Activated T-cell treated with anti-CD3 and anti-CD28 coated beads, Interleukin-2, amount 50 U/mL, for 24 hours (primary cell): Measurements from ENCODE around the gene PPP2R1A.

Experiments
- DNase-seq: peaks from one replicate; pipeline ENCODE4 v3.0.0-alpha.2; 2020
- H3K27ac Mint-ChIP-seq: 2 replicates; pipeline ENCODE4 v1.8.0; 2020; ENCODE audit warnings: mild to moderate bottlenecking, mixed read lengths
- H3K27me3 Mint-ChIP-seq: 2 replicates; pipeline ENCODE4 v1.8.0; 2020; ENCODE audit warnings: mixed read lengths
- H3K36me3 Mint-ChIP-seq: 2 replicates; pipeline ENCODE4 v1.8.0; 2020; ENCODE audit warnings: low read depth, mixed read lengths
- H3K4me1 Mint-ChIP-seq: 2 replicates; pipeline ENCODE4 v1.8.0; 2020; ENCODE audit warnings: low read depth, mixed read lengths
- H3K4me3 Mint-ChIP-seq: 2 replicates; pipeline ENCODE4 v1.8.0; 2020; ENCODE audit warnings: mild to moderate bottlenecking, moderate library complexity, mixed read lengths
- H3K9me3 Mint-ChIP-seq: 2 replicates; pipeline ENCODE4 v1.8.0; 2020; ENCODE audit warnings: mixed read lengths

The PPP2R1A gene

DNA sequence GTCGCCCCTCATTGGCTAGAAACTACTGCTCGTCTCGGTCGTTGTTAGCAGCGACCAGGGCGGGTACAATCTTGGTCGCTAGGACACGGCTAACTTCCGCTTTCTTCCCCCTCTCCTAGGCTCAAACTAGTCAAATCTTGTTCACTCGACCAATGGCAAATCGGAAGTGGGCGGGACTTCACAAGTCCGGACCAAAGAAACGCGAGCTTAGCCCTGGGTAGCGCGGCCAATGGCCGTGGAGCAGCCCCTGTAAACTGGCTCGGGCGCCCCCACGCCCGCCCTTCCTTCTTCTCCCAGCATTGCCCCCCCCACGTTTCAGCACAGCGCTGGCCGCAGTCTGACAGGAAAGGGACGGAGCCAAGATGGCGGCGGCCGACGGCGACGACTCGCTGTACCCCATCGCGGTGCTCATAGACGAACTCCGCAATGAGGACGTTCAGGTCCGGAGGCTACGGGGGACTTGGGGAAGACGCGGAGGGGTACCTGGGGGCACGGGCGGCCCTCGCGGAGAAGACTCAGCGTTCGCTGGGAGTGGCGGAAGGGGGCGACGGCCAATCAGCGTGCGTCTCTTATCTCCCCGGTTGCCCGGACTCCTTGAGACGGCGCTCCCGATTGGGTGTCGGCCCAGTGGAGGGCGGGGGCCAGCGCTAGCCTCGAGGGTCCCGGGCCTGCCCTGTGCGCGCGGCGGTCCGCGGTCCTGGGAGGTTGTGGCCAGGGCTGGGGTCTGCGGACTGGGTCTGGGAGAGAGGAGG lies at the start of gene PPP2R1A:
PPP2R1A (plus strand) TSS at position 318 of the 752 bp plus-strand sequence; CDS start at position 363, 45 bp downstream.
- Mint-ChIP-seq H3K36me3 (peaks cover 50% of the 10 kb centered on the region), H3K9me3 (no peaks in the 10 kb centered on the region), H3K27me3 (no peaks in the 10 kb centered on the region), H3K27ac (peak within 1 kb of the TSS; percentile 100), H3K4me3 (peak within 1 kb of the TSS; percentile 97), H3K4me1 (peaks cover 43% of the 10 kb centered on the region)
- DNase-seq: peak; percentile 99

DNA sequence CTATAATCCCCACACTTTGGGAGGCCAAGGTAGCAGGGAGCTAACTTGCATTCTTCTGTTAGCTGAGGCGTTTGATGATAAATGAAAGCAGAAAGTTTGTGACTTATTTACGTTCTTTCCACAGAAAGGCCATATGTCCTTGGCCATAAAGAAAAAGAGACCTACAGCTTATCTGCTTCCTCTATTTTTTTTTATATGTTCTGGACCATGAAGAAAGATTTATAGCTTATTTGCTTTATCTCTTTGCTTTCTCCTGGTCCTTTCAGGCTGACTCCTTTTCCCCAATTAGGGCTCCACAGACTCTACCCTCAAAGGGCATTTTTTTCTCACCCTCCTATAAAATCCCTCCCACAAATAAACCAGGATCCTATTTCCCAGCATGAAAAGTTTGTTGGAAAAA lies 48.6 kb upstream of the PPP2R1A start:
- Mint-ChIP-seq H3K9me3 (peaks cover 46% of the 10 kb centered on the region), H3K27me3 (no peaks in the 10 kb centered on the region), H3K4me1 (peaks cover 35% of the 10 kb centered on the region), H3K27ac (no peak overlapping the region), H3K4me3 (no peak overlapping the region), H3K36me3 (peaks cover 49% of the 10 kb centered on the region)
- DNase-seq: no peak

GRCh38 chr19:52142001-52142595 lies 47.8 kb upstream of the PPP2R1A start:
- H3K27ac Mint-ChIP-seq: no peak overlapping the region
- H3K36me3 Mint-ChIP-seq: peaks cover 49% of the 10 kb centered on the region
- peaks cover 30% of the 10 kb centered on the region for H3K4me1 Mint-ChIP-seq
- no peaks in the 10 kb centered on the region for H3K27me3 Mint-ChIP-seq
- no peak for DNase-seq
- H3K9me3 Mint-ChIP-seq: peaks cover 48% of the 10 kb centered on the region
- no peak overlapping the region for H3K4me3 Mint-ChIP-seq

GRCh38 chr19:52148256-52148655 lies 41.6 kb upstream of the PPP2R1A start:
- H3K4me1 Mint-ChIP-seq: no peaks in the 10 kb centered on the region
- no peak overlapping the region for H3K4me3 Mint-ChIP-seq
- no peak overlapping the region for H3K27ac Mint-ChIP-seq
- DNase-seq: no peak
- H3K27me3 Mint-ChIP-seq: no peaks in the 10 kb centered on the region
- peaks cover 59% of the 10 kb centered on the region for H3K36me3 Mint-ChIP-seq
- H3K9me3 Mint-ChIP-seq: peaks cover 49% of the 10 kb centered on the region

DNA sequence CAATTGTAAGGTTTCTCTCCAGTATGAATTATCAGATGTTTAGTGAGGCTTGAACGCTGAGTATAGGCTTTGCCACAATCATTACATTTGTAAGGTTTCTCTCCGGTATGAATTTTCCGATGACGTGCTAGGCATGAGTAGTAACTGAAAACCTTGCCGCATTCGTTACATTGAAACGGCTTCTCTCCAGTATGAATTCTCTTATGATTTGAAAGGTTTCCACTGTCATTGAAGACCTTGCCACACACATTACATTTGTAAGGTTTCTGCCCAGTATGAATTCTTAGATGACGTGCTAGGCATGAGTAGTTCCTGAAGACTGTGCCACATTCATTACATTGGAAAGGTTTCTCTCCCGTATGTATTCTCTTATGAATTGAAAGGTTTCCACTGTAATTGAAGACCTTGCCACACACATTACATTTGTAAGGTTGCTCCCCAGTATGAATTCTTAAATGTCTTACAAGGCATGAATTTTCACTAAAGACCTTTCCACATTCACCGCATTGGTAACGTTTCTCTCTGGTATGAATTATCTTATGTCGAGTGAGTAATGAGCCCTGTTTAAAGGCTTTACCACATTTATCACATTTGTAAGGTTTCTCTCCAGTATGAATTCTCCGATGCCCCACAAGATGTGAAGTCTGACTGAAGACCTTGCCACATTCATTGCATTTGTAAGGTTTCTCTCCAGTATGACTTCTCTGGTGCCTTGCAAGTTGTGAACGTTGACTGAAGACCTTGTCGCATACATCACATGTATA lies 34.1 kb upstream of the PPP2R1A start:
- no peak for DNase-seq
- no peaks in the 10 kb centered on the region for H3K4me1 Mint-ChIP-seq
- H3K9me3 Mint-ChIP-seq: peaks cover 69% of the 10 kb centered on the region
- peaks cover 95% of the 10 kb centered on the region for H3K36me3 Mint-ChIP-seq
- H3K27me3 Mint-ChIP-seq: no peaks in the 10 kb centered on the region
- H3K27ac Mint-ChIP-seq: no peak overlapping the region
- no peak overlapping the region for H3K4me3 Mint-ChIP-seq

GRCh38 chr19:52170304-52170703 lies 19.5 kb upstream of the PPP2R1A start:
- H3K9me3 Mint-ChIP-seq: peaks cover 14% of the 10 kb centered on the region
- H3K4me3 Mint-ChIP-seq: peak overlapping the region; percentile 92
- peak overlapping the region; percentile 91 for H3K27ac Mint-ChIP-seq
- H3K4me1 Mint-ChIP-seq: peaks cover 28% of the 10 kb centered on the region
- H3K27me3 Mint-ChIP-seq: no peaks in the 10 kb centered on the region
- peaks cover 66% of the 10 kb centered on the region for H3K36me3 Mint-ChIP-seq
- no peak for DNase-seq

DNA sequence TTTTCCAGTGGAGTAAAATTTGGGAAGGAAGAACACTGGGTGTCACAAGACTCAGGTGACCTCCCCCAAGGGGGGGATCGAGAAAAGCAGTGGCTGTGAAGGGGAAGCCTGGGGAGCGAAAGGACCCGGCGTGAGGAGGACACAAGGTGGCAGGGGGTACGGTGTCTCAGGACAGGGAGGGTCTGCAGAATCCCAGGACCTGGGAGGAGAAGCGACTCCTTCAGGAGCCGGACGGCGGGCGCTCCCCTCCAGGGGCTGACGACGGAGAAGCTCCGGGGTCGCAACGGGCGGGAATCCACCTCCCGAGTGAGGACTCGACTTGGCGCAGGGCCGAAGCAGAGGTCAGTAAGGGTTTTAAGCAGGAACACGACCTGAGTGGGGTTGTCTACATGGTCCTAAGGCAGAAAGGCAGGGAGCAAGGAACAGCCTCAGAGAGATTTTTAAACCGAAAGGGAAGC lies 19.0 kb upstream of the PPP2R1A start:
- peaks cover 11% of the 10 kb centered on the region for H3K9me3 Mint-ChIP-seq
- DNase-seq: no peak
- H3K4me3 Mint-ChIP-seq: peak overlapping the region; percentile 92
- H3K36me3 Mint-ChIP-seq: peaks cover 60% of the 10 kb centered on the region
- no peaks in the 10 kb centered on the region for H3K27me3 Mint-ChIP-seq
- H3K27ac Mint-ChIP-seq: peak overlapping the region; percentile 91
- H3K4me1 Mint-ChIP-seq: peaks cover 28% of the 10 kb centered on the region

- peaks cover 28% of the 10 kb centered on the region for H3K4me1 Mint-ChIP-seq
- H3K27me3 Mint-ChIP-seq: no peaks in the 10 kb centered on the region
- peaks cover 54% of the 10 kb centered on the region for H3K36me3 Mint-ChIP-seq
- peak; percentile 91 for DNase-seq
- peak within 1 kb of the TSS; percentile 92 for H3K4me3 Mint-ChIP-seq
- H3K27ac Mint-ChIP-seq: peak within 1 kb of the TSS; percentile 91
- peaks cover 11% of the 10 kb centered on the region for H3K9me3 Mint-ChIP-seq
Observed at GRCh38 chr19:52171321-52172169, 18.3 kb upstream of the PPP2R1A start, which contains the start of gene ZNF836. Gene ZNF836 (minus strand): TSS chr19:52171621. CDS start chr19:52168072, 3,549 bp downstream.

DNA sequence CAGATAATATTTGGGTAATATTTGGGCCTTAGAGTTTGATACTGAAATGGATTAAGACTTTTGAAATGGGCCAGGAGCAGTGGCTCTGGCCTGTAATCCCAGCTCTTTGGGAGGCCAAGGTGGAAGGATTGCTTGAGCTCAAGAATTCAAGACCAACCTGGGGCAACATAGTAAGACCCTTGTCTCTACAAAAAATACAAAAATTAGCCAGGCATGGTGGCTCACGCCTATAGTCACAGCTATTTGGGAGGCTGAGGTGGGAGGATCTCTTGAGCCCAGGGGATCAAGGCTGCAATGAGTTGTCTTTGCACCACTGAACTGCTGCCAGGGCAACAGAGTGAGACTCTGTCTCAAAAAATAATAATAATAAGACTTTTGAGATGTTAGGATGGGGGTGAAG lies 17.5 kb upstream of the PPP2R1A start:
- DNase-seq: no peak
- Mint-ChIP-seq H3K27me3 (no peaks in the 10 kb centered on the region), H3K4me1 (peaks cover 28% of the 10 kb centered on the region), H3K4me3 (peak overlapping the region; percentile 92), H3K9me3 (peaks cover 11% of the 10 kb centered on the region), H3K36me3 (peaks cover 48% of the 10 kb centered on the region), H3K27ac (no peak overlapping the region)

GRCh38 chr19:52176574-52176973 lies 13.3 kb upstream of the PPP2R1A start:
- Mint-ChIP-seq H3K9me3 (peaks cover 6% of the 10 kb centered on the region), H3K4me1 (peaks cover 7% of the 10 kb centered on the region), H3K27ac (no peak overlapping the region), H3K4me3 (no peak overlapping the region), H3K36me3 (peaks cover 7% of the 10 kb centered on the region), H3K27me3 (no peaks in the 10 kb centered on the region)
- no peak for DNase-seq

GRCh38 chr19:52187407-52187806 lies 2.4 kb upstream of the PPP2R1A start:
- DNase-seq: no peak
- Mint-ChIP-seq H3K27ac (no peak overlapping the region), H3K36me3 (peaks cover 25% of the 10 kb centered on the region), H3K27me3 (no peaks in the 10 kb centered on the region), H3K9me3 (no peaks in the 10 kb centered on the region), H3K4me3 (no peak overlapping the region), H3K4me1 (peaks cover 22% of the 10 kb centered on the region)

DNA sequence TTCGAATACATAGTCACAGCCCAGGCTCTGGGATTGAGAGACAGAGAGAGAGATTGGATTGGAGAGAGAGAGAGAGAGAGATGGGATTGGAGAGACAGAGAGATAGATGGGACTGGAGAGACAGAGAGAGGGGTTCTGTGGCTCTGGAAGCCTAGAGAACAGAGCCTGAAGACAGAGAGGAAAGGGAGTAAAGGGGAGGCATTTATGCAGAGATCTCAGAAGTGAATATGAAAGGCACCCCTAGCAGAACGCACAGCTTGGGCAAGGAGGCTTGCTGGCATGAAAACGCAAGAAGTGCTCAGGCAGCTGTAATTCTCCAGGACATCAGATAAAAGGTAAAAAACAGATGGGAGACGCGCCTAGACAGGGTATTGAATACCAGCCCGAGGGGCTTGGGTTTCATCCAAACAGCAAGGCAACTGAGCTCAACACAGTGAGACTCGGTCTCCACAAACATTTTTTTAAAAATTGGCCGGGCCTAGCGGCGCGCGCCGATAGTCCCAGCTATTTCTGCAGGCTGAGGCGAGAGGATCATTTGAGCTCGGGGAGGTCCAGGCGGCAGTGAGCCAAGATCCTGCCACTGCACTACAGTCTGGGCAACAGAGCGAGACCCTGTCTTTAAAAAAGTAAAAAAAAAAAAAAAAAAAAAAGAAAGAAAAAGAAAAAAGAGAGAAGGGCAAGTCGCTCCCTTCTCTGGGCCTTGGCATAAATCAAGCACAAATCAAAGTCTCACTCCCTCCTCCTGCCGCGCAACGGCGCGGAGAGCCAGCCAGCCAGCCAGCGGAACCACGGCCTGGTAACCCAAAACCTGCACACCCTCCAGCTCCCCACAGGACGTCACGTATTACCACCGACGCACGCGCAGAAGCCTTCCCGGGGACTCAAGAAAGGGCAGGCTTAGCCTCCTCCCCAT lies 774 bp upstream of the PPP2R1A start:
- peak; percentile 95 for DNase-seq
- Mint-ChIP-seq H3K27ac (peak overlapping the region; percentile 100), H3K36me3 (peaks cover 42% of the 10 kb centered on the region), H3K9me3 (no peaks in the 10 kb centered on the region), H3K4me3 (peak overlapping the region; percentile 97), H3K27me3 (no peaks in the 10 kb centered on the region), H3K4me1 (peaks cover 35% of the 10 kb centered on the region)
